Fibroblast of peridontal ligament (primary cell): ENCODE measurements around the gene CAMTA1.
A peak's percentile ranks its signal among the peaks of the same experiment; 100 is the strongest.

Experiments used
- DNase-seq: peaks from one replicate; pipeline ENCODE4 v3.0.0-alpha.2; 2010; ENCODE audit errors: extremely low read depth

Gene CAMTA1

DNA sequence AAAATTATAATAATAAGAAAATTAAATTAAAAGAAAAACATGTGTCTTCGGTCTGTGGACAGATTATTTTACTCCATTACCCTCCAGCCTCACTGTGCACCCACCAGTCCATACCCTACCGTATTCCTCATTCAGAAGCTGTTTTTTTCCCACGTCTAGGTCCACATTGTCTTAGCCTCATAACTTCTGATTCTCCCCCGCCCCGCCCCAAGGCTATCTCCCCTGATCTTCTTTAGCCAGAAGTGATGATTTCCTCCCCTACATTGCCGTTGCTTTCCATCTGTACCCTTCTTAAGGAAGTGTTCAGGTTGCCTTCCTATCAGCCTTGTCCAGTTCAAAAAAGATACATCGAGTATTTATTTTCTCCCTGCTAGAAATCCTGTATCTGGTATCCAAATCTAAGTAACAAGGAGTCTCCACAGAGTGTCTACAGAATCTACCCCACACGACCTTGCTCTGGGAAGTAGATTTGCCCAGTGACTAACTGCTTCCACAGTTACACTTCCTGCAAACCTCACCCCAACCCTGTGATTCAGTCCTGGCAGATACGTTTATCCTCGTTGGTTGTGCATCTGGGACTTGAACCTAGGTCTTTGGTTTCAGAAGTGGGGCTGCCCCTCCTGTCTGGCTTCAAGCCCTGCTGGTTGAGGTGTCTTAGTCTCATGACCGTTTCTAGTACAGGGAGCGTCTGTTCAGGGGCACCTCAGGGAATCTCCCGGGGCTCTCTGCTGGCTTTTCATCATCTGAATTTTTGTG, 470.2 kb downstream of the CAMTA1 start:
- DNase-seq: peak; percentile 25

DNA sequence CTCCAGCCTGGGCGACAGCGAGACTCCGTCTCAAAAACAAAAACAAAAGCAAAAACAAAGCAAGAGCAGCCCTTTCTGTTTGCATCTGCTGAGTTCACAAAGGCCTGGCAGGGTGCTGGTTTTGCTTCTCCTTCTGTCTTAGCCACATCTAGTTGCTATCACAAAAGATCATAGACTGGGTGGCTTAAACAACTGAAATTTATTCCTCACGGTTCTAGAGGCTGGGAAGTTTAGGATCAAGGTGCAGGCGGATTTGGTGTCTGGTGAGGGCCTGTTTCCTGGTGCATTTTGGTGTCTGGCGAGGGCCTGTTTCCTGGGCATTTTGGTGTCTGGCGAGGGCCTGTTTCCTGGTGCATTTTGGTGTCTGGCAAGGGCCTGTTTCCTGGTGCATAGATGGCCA, 471.3 kb downstream of the CAMTA1 start:
- no peak for DNase-seq

DNA sequence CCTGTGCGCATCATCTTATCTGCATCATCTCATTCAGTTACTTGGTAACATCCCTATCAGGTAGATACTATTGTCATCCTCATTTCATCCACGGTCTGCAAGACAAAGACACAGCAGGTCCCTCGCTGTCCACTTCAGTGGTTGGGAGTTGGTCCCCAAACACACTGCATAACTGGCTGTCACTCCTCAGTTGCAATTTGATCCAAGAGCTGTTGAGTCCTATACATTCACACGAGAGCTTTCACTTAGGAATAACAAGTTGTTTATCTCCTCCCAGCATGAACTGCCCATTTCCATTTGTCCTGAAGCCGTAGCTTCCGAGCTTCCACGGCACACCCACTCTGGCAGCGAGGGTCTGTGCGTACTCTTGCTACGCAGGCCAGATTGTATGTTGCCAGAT, 472.0 kb downstream of the CAMTA1 start:
- no peak for DNase-seq

DNA sequence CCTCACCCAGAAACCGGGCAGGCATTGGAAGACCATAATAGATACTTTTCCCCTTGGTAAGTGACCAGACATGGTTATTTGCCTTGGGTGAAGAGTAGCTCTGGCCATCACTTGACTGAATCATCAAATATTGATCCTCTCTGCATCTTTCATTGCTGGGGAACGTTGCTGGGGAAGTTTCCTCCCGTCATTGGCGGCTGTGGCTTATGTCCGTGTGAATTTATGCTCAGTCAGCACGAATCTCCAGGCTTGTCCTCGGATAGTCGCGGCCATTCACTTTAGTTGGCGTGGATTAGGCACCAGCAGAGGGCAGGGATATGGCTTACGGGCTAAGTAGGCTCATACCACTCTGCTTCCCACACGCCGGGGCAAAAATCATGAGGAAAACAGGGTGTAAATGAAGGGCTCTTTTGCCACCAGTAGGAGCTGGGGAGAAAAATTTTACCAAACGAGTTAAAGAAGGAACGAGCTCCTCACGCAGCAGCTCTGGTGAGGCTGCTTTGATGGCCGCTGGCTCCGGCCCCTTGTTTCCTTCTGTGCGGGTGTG, 473.4 kb downstream of the CAMTA1 start:
- DNase-seq: no peak

DNA sequence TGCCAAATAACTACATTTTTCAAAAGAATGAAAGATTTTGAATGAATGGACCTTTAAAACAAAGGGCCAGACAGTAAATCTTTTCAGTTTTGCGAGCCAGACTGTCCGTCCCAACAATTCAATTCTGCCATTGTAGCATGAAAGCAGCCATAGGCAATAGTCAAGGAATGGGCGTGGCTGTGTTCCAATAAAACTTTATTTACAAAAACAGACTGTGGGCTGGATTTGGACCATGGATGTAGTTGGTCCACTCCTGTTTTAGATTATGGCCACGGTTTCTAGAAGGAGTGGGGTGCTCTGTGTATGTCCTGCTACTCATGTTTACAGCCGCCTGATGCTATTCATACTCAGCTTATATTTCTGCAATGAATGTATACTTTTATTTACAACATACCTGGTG, 474.7 kb downstream of the CAMTA1 start:
- DNase-seq: no peak

DNA sequence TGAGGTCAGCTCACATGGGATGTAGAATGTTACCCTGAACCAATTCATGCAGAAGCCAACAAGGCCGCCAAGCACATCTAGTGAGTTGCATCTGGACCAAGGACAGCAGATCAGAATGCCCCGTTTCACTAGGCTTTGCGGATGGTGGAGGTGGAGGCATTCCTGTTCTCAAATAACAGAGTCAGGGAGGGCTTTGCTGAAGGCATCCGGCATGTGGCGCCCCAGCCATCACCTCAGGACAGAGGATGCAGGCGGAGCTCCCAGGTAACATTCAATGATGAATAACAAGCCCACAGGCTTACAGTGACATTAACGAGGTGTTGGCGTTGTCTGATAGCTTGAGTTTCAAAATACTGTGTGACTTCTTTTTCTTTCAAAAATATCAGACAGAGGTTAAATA, 476.2 kb downstream of the CAMTA1 start:
- DNase-seq: no peak

DNA sequence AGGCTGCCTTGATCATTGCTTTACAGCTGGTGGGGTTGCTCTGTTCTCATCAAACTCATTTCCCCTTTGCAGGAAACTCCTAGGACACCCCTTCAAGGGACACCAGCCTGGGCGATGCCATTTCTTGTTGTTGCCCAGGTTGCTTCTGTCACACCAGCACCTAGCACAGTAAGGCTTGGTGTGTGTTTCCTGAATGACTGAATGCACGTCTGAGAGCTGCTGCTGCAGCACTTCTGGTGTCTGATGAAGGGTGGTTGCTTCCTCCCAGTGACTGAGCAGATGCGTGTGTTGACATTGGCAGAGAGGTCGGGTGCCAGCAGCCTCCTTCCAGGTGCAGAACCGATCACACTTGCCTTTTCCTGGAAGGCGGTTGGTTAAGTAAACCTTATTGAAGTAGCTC, 477.4 kb downstream of the CAMTA1 start:
- DNase-seq: no peak

DNA sequence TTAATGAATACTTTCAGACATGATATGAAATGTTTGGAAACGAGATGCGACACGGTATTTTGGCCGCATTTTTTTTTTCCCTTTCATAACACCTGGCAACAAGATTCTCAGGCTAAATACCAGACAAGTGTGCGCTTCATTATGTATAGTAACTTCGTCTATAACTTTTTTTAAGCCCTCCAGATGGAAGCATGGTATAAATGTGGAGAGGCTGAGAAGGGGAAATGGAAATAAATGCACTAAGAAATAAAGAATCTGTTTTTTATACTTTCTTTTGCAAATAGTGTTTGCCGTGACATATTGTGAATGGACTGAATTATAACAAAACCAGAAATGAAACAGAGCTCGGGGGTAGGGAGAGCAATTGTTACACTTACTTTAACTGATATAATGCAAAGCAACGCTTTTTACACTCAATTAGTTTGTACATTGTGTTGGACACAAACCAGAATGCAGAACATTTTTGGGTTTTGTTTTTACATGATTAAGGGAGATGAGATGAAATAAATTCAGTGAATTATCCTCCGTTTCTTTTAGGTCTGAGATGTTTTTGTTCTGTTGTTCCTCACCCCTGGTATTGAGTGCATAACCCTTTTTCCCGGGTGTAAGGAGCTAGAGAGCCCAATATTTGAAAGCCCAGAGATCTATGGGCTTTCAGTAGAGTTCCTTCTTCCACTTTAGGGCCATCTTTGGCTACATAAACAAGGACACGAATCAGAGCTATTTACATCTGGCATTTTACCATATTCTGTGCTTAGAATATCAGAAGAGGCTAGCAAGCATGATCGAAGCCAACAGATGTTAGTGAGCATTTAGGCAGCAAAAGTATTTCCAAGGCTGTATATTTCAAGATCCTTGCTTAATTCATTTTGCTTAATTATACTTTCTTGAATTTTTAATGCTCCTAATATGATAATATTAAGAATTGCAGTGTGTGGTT, 478.0 kb downstream of the CAMTA1 start:
- peak; percentile 62 for DNase-seq

DNA sequence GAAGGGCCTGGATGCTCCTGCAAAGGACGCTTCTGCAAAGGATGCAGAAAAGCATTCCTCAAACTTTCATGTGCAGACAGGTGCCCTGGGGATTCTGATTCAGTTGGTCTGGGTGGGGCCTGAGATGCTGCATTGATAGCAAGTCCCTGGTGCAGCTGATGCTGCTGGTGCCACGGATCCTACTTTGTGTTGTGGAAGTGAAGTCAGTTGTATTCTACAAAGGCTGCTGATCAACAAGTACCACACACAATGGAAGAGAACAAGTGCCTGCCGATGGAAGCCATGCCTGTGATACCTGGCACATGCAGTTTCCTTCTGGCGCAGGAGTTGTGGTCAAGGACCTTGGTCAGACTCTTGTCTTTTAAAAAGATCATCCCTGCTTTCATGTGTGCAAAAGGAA, 478.8 kb downstream of the CAMTA1 start:
- no peak for DNase-seq

DNA sequence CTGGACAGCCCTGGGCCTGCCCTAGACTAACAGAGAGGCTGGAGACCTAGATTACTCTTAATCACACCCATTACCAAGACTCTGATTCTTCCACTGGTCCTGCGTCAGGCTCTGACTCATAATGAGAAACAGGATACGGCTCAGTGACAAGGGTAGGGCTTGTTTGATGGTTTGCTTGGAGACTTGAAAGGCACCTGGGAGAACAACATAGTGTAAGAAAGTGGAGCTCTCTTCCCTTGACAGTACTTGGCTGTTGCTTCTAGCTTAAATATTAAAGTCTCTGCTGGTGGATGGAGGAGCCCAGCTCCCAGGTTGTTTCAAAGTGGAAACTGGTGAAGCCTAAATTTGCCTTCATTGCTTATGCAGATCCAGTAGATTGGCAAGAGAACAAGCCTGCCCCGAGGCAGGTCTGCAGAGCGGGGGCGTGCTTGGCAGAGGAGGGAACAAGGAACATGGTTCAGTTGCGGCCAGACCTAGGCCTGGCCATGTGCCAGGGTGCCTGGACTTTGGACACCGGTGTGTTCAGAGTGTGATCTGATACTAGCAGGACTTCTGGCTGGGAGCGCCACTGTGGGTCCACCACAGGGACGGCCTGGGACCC, 480.6 kb downstream of the CAMTA1 start:
- DNase-seq: peak; percentile 76

DNA sequence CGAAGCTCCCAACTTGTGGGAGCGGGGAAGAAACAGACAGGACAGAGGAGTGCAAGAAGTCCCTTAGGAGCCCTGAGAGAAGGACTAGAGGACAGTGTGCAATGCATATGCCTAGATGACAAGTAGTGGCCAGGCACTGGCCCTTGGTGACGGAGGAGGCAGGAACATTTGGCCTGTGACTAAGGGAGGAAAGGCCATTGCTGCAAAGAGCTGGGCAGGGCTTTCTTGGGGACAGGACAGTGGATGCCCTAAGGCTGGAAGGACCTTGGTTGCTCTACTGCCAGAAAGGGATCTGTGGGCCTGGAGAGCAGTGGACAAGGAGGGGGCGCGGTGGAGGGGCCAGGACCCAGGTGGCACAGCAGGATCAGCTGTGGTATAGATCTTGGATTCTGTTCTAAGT, 481.3 kb downstream of the CAMTA1 start:
- no peak for DNase-seq

DNA sequence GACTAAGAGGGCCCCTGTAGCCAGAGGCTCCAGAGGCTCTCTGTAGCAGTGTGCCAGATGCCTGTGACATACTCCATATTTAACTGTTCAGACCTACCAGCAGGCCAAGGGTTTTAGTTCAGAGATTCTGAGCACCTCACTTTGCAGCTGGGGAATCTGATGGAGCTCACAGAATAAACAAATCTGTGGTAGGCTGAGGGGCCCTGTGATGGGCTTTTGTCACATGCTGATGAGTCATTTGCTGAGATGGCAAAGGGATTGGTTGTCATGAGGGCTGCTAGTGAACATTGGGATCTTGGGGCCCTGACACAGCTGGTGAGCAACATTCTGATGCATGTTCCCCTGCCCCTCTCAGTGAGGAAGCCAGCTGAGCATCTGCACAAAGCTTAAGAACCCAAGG, 482.2 kb downstream of the CAMTA1 start:
- DNase-seq: peak; percentile 64

DNA sequence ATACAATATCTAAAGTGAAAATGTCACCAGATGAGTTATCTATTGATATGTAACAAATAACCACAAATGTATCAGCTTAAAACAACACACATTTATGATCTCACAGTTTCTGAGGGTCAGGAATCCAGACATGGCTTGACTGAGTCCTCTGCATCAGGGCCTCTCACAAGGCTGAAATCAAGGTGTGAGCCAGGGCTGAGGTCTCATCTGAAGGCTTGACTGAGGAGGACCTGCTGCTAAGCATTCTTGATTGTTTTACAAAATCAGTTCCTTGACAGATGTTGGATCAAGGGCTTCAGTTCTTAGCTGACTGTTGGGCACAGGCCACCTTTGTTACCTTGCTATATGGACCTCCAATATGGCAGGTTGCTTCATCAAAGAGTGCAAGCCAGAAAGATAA, 483.7 kb downstream of the CAMTA1 start:
- DNase-seq: no peak

DNA sequence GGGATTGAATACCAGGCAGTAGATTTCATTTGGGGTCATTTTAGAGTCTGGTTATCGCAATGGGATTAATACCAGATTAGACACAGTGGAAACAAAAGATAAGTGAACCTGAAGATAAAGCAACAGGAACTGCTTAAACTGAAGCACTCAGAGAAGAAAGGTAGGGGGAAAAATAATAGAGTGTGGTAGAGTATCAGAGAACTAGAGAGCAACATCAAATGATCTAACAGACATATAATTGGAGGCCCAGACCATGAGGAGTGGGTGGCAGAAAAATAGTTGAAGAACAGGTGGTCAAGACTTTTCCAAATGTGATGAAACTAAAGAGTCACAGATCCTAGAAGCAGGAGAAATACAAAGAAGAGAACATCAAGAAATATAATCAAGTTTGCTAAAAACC, 484.3 kb downstream of the CAMTA1 start:
- no peak for DNase-seq

DNA sequence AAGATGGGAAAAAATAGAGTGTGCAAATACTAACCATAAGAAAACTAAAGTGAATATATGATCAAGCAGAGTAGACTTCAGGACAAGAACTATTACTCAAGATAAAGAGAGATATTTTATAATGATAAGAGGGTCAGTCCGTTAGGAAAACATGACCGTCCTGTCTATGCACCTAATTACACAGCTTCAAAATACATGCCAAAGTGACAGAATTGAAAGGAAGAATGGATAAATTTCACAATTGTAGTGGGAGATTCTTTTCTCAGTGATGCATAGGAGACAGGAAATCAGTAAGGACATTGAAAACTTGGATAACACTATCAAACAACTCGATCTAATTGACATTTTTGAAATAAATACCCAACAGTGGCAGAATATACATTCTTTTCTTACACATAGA, 489.0 kb downstream of the CAMTA1 start:
- no peak for DNase-seq

DNA sequence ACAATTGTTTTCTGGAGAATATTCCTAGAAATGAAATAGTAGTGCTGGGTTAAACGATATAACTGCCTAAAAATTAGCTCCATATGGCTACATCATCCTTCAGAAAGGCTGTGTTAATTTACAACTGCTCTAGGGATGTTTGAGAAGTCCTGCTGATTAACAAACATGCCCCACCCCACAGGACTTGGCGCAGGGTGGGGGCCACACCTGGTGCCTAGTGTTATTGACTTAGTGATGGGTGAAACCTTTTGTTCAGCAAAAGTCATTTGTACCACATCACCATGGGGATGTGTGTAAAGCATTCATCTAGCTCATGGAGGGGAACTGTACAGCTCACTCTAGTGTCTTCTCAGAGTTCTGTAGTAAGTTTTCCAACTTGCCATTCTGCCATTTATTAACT, 492.8 kb downstream of the CAMTA1 start:
- DNase-seq: no peak

DNA sequence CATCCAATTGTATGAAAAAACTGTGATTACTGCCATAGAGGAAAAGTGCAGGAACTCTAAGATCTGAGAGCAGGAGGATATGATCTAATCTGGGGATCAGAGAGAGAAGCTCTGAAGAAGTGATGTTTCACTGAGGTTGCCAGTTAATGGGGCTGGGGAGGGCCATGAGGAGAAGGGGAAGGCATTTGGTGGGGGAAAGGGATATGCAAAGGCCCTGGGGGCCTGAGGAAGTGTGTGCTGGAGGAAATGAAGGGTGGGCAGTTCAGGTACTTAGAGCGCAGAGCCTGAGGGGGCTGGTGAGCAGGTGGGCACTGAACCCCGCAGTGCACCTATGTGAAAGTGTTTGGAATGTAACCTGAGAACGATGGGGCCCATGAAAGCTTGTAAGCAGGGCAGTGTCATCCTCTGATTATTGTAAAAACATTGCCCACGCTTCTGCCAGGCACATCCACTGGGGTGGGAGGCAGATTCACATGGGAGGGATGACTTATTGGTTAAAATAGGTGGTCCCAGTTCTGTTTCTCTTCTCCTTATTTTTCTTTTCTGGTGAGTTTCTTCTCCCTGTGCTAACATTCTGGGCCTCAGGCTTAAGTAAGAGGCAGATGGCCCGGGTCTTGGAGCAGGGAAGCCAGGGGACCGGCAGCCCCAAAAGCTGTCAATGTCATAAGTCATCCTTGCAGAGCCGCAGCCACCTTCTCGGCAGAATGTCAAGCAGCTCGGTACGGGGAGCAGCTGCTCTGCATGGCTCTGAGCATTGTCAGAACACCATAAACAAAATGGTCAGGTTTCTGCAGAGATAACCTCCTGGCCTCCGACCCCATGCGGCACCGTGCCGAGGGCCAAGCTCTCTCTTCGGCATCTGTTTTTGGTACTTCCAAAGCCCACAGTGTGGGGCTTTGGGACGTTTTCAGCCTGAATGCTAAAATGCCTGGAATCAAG, 493.8 kb downstream of the CAMTA1 start:
- no peak for DNase-seq

DNA sequence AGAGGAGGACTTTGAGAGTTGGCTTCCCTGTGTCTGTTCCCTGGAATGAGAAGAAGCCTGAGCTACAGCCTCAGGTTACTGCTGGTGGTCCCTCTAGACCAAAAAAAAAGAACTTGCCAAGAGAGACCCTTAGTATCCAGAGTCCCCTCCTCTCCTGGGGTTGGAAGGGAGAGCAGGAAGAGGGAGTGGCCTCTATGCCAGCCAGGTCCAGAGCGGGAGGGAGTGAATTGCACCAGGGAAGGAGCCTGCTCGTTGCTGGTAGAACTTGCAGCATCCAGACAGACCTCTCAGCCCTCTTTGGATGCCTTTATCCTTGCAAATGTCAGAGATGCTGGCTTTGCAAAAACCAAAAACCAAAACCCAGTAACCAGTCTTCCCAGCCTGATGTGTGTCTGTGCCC, 494.5 kb downstream of the CAMTA1 start:
- DNase-seq: no peak

DNA sequence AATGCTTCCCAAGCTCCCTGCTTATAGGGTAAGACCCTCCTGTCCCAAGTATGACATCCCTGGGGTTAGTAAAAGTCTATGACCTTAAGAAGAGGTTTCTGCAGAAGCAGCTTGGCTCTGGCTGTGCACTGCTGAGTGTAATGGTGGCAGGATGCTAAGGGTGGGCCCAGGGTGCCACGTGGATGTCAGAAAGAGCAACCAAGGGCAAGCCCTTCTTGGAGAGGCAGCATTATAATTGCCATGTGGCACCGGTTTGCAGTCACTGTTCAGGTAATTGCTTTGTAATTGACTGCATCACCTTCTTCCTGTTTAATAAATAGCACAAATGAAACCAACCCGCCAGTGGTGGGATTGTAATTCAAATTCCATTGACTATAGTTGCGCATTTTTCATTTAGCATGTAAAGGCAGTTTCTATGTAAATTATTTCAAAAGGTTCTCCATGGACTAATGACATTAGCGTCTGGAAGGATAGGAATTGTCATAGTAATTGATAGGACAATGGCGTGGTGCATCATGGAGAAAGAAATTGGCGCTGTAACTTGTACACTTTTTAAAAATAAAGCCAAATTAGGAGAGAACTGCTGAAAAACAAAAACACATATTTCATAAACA, 495.2 kb downstream of the CAMTA1 start:
- DNase-seq: no peak

DNA sequence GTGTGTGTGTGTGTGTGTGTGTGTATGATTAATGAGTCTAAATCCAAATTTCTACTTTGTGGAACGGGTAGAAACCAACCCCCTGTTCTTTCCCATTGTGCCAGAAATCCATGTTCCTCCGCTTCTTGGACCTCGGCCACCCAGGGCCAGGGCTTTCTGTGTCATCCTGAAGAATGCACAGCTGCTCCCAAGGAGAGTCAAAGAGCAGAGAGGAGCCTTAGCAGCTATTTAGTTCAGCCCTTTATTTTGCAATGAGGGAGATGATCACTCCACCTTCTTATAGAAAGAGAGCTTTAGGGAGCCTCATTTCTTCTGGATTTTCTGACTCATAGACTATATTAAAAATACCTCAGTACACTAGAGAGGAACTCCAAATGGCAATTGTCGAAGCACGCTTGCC, 496.6 kb downstream of the CAMTA1 start:
- peak; percentile 81 for DNase-seq
